AG08396 (cell line): ENCODE results near the gene THUMPD3.

Source experiments
- DNase-seq: peaks from one replicate; pipeline ENCODE4 v3.0.0; 2012; ENCODE audit warnings: low spot score, mixed read lengths

The THUMPD3 gene

GRCh38 chr3:9352917-9353752, 9.7 kb upstream of the THUMPD3 start:
- DNase-seq = peak; percentile 60

- no peak for DNase-seq
These were observed 1.0 kb upstream of the THUMPD3 start for GRCh38 chr3:9361691-9362388.

GRCh38 chr3:9369508-9369907, 6.7 kb downstream of the THUMPD3 start:
- no peak for DNase-seq

- DNase-seq = no peak
These were observed 10.6 kb downstream of the THUMPD3 start for GRCh38 chr3:9373465-9373864.

DNA sequence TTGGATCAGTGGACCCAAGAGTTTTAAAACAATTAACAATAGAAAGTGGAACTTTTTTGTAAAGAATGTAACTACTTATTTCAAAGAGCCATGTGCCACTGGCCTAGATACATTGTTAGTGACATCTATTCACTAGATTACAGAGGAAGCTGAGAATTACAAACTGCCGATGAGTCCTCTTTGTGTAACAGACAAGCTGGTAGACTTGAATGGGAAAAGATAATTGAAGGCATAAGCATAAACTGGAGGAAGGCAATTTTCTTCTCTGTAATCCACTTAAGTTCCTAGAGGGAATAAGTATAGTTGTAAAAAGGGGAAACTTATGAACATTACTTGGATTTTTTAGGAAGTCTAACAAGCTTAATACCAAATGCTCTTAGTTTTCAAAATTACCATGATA, 15.1 kb downstream of the THUMPD3 start:
- DNase-seq = no peak

DNA sequence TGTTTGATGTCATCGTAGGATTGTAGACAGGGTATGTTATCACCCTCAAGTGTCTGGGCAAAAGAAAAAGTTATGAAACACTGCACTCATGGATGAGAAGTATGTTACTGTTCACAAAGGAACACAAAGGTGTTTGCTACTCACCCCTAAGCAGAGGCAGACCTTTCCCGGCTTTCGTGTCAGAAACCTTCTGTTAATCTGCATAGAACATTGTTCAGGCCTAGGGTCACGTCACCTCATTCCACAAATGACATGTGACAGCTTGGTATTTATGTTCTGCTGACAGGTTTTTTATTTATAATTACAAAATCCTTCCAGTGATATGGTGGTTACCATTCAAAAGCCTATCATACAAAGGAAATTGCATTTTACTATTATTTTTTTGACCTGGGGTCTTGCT, 16.5 kb downstream of the THUMPD3 start:
- no peak for DNase-seq

DNA sequence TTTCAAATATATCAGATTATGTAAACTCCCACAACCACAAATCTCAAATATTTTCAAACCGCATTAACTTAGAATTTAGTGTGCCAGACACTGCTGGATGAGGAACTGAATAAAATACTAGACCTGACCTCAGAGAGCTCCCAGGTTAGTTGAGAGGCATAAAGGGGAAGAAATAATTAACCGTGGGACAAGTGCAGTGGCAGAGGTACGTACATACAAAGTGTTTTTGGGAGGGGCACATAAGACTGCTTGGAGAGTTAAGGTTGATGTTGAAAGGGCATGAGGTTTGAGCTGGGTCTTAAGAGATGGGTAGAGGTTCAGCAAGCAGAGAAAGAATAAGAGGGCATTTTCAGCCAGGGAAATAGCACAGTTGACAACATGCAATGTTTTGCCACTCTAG, 17.2 kb downstream of the THUMPD3 start:
- no peak for DNase-seq

DNA sequence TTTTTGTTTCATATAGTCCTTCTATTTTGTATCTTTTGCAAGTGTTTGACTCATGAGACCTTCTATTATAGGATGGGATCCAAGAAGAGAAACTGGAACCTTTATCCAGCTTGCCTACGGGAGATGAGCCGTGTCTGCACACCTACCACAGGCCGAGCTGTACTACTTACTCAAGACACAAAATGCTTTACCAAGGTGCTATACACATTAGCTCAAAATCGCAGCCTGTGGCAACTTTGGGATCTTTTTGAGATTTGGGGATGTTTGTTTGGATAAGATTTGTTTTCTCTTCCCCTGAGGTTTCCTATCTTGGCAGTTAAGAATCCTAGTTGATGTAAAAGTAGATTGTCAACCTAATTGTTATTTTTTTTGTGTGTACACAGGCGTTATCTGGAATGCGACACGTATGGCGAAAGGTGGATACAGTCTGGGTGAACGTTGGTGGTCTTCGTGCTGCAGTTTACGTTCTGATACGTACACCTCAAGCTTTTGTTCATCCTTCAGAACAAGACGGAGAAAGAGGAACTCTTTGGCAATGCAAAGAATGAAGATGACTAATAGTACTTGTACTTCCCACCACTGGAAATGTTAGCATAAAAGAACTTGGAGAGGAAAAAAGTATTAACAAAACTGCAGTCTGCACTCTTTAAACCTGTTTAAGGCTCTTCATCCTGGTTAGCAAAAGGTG, 21.4 kb downstream of the THUMPD3 start:
- no peak for DNase-seq

- DNase-seq = no peak
These were observed 22.6 kb downstream of the THUMPD3 start for GRCh38 chr3:9385187-9386077.

- no peak for DNase-seq
These were observed 23.2 kb downstream of the THUMPD3 start for GRCh38 chr3:9386078-9386459.

- DNase-seq = no peak
These were observed 23.9 kb downstream of the THUMPD3 start for GRCh38 chr3:9386501-9387321.

GRCh38 chr3:9387322-9387655, 24.4 kb downstream of the THUMPD3 start:
- DNase-seq = no peak

GRCh38 chr3:9388142-9388541, 25.3 kb downstream of the THUMPD3 start:
- DNase-seq = no peak

DNA sequence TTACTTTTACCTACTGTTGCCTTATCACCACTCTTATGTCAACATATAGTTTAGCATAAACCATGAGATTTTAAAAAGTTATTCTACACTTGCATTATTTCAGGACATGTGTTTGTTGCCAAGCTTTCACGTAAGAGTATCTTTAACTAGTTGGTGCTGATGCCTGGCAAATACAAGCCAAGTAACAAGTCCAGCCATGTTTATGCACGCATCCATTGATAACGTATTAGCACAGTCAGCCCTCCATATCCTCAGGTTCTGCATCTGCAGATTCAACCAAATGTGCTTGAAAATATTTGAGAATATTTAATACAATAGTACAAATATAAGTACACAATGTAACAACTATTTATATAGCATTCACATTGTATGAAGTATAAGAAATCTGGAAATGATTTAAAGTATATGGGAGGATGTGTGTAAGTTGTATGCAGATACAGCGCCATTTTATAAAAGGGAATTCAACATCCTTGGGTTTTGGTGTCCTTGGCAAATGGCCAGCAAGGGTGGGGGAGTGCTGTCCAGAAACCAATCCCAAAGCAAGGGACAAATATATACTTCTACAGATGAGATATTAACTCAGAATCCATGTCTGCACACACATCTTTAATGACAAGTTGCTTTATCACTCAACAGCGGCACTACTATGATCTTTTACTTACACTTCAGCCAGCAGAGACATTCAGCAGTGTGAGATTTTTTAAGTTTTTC, 25.9 kb downstream of the THUMPD3 start:
- DNase-seq = no peak

DNA sequence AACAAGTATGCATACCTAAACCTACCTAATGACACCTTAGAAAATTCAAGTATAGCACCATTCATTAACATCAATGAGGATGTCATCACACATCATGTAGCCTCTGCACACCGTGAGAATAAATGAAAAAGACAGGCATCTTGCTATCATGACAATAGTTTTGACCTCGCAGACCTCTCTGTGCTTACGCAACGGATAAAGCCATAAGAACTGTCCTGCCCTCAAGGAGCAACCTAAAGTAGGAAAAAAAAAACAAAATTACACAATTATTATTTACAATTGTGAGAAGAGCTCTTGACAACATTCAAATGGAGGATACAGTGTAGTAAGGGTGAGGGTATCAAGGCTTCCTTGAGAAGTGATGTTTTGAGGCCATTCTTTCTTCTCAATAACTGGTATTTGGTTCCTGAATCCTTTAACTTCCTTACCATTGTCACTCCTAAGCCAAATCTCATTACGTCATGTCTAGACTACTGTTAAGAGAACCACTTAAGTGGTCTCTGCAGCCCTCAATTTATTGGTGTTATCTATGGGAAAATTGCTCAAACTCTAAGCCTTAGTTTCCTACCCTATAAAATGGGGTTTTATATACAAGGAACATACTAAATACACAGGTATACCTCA, 27.5 kb downstream of the THUMPD3 start:
- DNase-seq = no peak

DNA sequence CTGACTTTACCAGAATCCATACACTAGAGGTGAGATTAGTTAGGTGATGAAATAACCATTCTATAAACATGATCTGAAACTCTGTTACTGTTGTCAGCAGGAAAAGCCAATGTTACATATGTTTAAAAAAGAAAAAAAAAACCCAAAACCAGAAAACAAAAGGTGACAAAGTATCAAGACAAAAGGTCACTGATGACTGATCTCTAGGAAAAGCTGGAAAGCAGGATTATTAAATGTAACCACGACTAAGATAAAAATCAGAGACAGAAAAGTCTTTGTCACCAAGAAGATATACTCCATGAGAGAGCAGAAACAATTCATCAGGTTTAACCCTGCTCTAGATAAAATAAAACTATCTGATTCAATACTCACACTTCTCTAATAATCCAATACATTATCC, 29.2 kb downstream of the THUMPD3 start:
- DNase-seq = no peak

- no peak for DNase-seq
These were observed 32.9 kb downstream of the THUMPD3 start for GRCh38 chr3:9395570-9396300.

DNA sequence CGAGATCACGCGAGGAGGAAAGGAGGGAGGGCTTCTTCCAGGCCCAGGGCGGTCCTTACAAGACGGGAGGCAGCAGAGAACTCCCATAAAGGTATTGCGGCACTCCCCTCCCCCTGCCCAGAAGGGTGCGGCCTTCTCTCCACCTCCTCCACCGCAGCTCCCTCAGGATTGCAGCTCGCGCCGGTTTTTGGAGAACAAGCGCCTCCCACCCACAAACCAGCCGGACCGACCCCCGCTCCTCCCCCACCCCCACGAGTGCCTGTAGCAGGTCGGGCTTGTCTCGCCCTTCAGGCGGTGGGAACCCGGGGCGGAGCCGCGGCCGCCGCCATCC, 33.4 kb downstream of the THUMPD3 start:
- DNase-seq = peak; percentile 84

GRCh38 chr3:9396632-9397331, 33.9 kb downstream of the THUMPD3 start:
- DNase-seq = peak; percentile 93
